Nephron (organoid): ENCODE data around the gene ASB13.

ENCODE experiments used
- H3K27ac Mint-ChIP-seq, 3 experiments: 2 replicates each; pipeline ENCODE4 v1.8.0; 2020; ENCODE audit warnings: mixed read lengths in 3 of 3, mild to moderate bottlenecking in 2 of 3, moderate library complexity in 1 of 3
- H3K27me3 Mint-ChIP-seq: 2 replicates; pipeline ENCODE4 v1.8.0; 2021; ENCODE audit warnings: low read depth, mild to moderate bottlenecking, moderate library complexity, mixed read lengths
- H3K36me3 Mint-ChIP-seq: 2 replicates; pipeline ENCODE4 v1.8.0; 2020; ENCODE audit warnings: low read depth, mixed read lengths
- H3K4me1 Mint-ChIP-seq: 2 replicates; pipeline ENCODE4 v1.8.0; 2020; ENCODE audit warnings: mixed read lengths
- H3K4me3 Mint-ChIP-seq, 3 experiments: 2 replicates each; pipeline ENCODE4 v1.8.0; 2020; ENCODE audit warnings: mild to moderate bottlenecking in 3 of 3, mixed read lengths in 3 of 3, moderate library complexity in 2 of 3
- H3K9me3 Mint-ChIP-seq: 2 replicates; pipeline ENCODE4 v1.8.0; 2020; ENCODE audit warnings: mixed read lengths
- TF ChIP-seq, protein P1 (sequence below), 3 experiments: fragments of 200-600 bp; sonication (generic); IDR thresholded peaks; one replicate each; pipeline ENCODE4 v1.5.0; 2021; ENCODE audit warnings: antibody characterized with exemption in 3 of 3; ENCODE audit not compliant: unreplicated experiment in 3 of 3

ASB13 gene

DNA sequence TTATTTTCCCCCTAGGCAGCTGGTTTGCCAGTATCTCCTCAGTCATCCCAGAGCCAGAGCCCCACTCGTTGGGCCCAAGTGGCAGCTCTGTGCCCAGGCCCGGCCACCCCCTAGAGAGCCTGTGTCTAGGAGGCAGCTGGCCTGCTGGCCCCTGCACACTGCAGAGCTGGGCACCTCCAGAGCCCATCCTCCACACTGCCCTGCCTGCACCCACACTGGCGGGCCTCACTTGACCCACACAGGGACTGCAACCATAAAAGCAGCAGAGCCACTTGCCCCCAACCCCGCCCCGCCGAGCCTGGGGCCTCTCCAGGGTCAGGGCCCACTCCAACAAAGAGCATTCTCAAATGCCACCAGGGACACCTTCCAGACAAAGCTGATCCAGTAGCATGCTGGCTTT, 5.4 kb downstream of the ASB13 start:
- TF ChIP-seq, protein P1, sequence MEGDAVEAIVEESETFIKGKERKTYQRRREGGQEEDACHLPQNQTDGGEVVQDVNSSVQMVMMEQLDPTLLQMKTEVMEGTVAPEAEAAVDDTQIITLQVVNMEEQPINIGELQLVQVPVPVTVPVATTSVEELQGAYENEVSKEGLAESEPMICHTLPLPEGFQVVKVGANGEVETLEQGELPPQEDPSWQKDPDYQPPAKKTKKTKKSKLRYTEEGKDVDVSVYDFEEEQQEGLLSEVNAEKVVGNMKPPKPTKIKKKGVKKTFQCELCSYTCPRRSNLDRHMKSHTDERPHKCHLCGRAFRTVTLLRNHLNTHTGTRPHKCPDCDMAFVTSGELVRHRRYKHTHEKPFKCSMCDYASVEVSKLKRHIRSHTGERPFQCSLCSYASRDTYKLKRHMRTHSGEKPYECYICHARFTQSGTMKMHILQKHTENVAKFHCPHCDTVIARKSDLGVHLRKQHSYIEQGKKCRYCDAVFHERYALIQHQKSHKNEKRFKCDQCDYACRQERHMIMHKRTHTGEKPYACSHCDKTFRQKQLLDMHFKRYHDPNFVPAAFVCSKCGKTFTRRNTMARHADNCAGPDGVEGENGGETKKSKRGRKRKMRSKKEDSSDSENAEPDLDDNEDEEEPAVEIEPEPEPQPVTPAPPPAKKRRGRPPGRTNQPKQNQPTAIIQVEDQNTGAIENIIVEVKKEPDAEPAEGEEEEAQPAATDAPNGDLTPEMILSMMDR (IDR thresholded peaks at IDR 0.05; ENCODE audit: unreplicated experiment in 3 of 3) = no peak
- Mint-ChIP-seq H3K36me3 (no peaks in the 10 kb centered on the region), H3K4me3 (no peak overlapping the region), H3K9me3 (no peaks in the 10 kb centered on the region), H3K27me3 (no peaks in the 10 kb centered on the region), H3K27ac (no peak overlapping the region), H3K4me1 (peaks cover 41% of the 10 kb centered on the region)

DNA sequence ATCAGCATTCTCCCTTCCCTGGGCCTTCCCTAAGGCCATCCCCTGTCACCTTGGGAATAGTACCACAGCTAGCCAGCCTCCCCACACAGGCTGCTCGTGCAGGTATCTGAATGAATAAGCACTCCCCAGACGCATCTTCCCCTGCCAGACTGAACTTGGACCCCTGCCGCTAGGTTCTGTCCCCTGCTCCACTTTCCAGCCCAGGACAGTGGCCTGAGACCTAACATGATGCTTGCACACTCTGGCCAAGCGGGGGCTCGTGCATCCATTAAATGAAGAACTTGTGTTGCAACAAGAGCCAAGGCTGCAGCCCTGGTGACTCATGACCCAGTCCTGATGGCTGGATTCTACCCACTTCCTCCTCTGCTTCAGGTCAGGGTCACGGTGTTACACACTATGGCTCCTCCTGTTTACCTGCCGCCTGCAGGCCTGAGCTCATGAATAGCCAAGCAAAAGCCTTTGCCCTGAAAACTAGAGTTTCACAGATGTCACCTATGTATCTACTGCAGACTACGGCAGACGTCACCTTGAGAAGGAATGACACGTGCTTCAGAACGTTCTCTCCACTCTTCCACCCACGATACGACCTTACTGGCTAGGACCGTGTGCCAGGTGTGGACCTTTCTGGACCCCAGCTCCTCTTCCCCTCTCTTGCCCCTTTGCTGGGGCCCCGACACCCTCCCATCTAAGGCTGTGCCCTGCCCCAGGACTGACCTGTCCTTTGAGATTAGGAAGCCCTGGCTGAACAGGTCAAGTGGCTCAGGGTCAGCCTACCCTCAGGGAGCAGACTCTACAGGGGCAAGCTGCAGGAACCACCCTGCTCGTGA, 6.5 kb downstream of the ASB13 start:
- Mint-ChIP-seq H3K4me3 (no peak overlapping the region), H3K9me3 (no peaks in the 10 kb centered on the region), H3K27ac (peak overlapping the region in 2 of 3 experiments; percentile 8 to 20)

DNA sequence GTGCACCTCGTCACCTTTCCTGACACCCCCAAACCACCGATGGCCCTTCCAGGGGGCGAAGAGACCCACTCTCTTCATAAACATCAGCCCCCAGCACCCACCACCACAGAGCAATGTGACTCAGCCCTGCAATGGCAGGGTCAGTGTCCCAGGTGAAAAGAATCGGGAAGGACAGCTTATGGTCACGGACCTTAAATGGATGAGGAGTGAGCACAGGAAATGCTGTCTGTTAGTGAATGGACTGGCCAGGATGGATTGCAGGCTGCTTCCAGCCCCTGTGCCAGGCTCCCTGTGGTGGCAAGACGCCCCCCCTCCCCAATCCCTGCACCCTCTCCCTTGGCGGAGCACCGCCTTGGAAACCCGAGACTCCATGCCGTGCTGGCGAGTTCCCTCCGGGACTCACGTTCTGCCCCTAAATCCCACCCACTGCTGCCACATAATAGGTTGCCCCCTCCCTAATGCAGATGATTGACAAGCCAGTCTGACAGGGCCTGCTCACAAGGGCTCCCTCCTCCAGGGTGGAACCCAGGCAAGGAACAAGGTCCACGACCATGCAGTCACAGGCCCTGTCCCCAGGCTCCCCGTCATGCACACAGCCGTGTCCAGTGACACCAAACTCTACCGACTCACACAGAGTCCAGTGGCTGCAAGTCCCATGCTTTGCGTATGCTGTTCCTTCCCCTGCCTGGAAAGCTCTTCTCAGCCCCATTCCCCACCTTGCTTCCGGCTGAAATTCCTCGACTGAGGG, 7.3 kb downstream of the ASB13 start:
- Mint-ChIP-seq H3K27me3 (no peaks in the 10 kb centered on the region), H3K27ac (peak overlapping the region in 2 of 3 experiments; percentile 8 to 20), H3K9me3 (no peaks in the 10 kb centered on the region), H3K4me3 (no peak overlapping the region), H3K4me1 (peaks cover 30% of the 10 kb centered on the region), H3K36me3 (no peaks in the 10 kb centered on the region)
- TF ChIP-seq, protein P1 (IDR thresholded peaks at IDR 0.05; ENCODE audit: unreplicated experiment in 3 of 3) = no peak

More for the DNA sequence above, 6.5 kb downstream of the ASB13 start:
- Mint-ChIP-seq H3K4me1 (peaks cover 35% of the 10 kb centered on the region), H3K36me3 (no peaks in the 10 kb centered on the region), H3K27me3 (no peaks in the 10 kb centered on the region)
- TF ChIP-seq, protein P1 (IDR thresholded peaks at IDR 0.05; ENCODE audit: unreplicated experiment in 3 of 3) = no peak

DNA sequence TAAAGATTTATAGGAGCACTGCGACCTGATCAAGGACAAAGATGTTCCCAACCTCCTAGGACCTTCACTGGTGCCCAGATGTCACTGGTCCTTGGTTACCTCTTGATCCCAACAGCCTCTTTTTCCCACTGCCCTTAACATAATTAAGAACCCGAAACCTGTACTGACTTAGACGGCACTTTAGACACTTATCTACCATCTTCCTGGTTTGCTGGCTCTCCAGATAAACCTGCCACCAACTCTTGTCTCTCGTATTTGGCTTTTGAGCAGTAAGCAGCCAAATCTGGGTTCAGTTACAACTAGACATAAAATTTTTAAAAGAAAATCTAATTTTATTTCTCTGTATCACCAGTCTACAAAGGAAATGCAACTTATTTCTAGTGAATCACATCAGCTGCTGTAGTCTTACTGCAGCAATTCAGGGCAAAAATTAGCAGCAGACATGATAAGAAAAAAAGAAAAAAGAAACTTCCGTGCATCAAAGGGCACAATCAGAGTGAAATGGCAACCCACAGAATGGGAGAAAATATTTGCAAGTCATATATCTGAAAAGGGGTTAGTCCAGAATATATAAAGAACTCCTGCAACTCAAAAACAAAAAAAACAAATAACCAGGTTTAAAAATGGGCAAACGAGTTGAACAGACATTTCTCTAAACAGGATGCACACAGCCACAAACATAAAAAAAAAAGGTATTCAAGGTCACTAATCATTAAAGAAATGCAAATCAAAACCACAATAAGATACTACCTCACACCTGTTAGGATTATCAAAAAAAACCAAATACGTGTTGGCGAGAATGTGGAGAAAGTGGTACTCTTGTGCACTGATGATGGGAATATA, 9.4 kb downstream of the ASB13 start:
- H3K27ac Mint-ChIP-seq = no peak overlapping the region
- no peaks in the 10 kb centered on the region for H3K27me3 Mint-ChIP-seq
- peaks cover 1% of the 10 kb centered on the region for H3K36me3 Mint-ChIP-seq
- no peaks in the 10 kb centered on the region for H3K9me3 Mint-ChIP-seq
- no peak overlapping the region for H3K4me3 Mint-ChIP-seq
- H3K4me1 Mint-ChIP-seq = peaks cover 15% of the 10 kb centered on the region
- TF ChIP-seq, protein P1 (IDR thresholded peaks at IDR 0.05; ENCODE audit: unreplicated experiment in 3 of 3) = no peak

GRCh38 chr10:5655121-5655520, 11.3 kb downstream of the ASB13 start:
- Mint-ChIP-seq H3K4me3 (no peak overlapping the region), H3K36me3 (peaks cover 14% of the 10 kb centered on the region), H3K27me3 (no peaks in the 10 kb centered on the region), H3K9me3 (no peaks in the 10 kb centered on the region), H3K27ac (no peak overlapping the region), H3K4me1 (peaks cover 9% of the 10 kb centered on the region)
- TF ChIP-seq, protein P1 (IDR thresholded peaks at IDR 0.05; ENCODE audit: unreplicated experiment in 3 of 3) = no peak
